GM13976 (cell line): ENCODE measurements around the gene TMEM126B.
"Not testable (repeated sequence)": the region's sequence is repeated elsewhere in the genome, so short reads cannot be mapped to it uniquely, and the experiment has no call there.

Source experiments
- DNase-seq: peaks from one replicate; pipeline ENCODE4 v3.0.0; 2012; ENCODE audit warnings: low spot score
- CTCF ChIP-seq: IDR thresholded peaks from 2 replicates; pipeline ENCODE4 v1.5.1; 2012; ENCODE audit warnings: borderline replicate concordance, mild to moderate bottlenecking; ENCODE audit not compliant: insufficient read depth; ENCODE audit errors: extremely low read depth, missing control alignments, control extremely low read depth
- in situ Hi-C: fragments of 300-500 bp; cut with MboI; formaldehyde crosslinking; loops from one replicate; pipeline ENCODE4 v1.12.0; 2022; ENCODE audit warnings: low sequenced_read_pairs, mixed read lengths, inconsistent platforms; ENCODE audit not compliant: unreplicated experiment

Gene TMEM126B

GRCh38 chr11:85647604-85648299 is 19.4 kb downstream of the TMEM126B start, which contains the start of gene TMEM126A:
Gene TMEM126A (plus strand): TSS chr11:85647967. CDS start chr11:85650256, 2,289 bp downstream.
- no peak for TF ChIP-seq CTCF
- in situ Hi-C loops = no loop called here
- DNase-seq = peak; percentile 88

GRCh38 chr11:85651118-85651517 is 22.7 kb downstream of the TMEM126B start:
- in situ Hi-C loops = no loop called here
- no peak for TF ChIP-seq CTCF
- DNase-seq = no peak

GRCh38 chr11:85652786-85653447 is 24.5 kb downstream of the TMEM126B start:
- TF ChIP-seq CTCF = no peak
- DNase-seq = no peak
- in situ Hi-C loops = no loop called here

GRCh38 chr11:85654343-85654742 is 25.9 kb downstream of the TMEM126B start:
- DNase-seq, in situ Hi-C loops: not testable (repeated sequence)

- in situ Hi-C loops = no loop called here
- no peak for DNase-seq
- no peak for TF ChIP-seq CTCF
These were observed 28.4 kb downstream of the TMEM126B start for GRCh38 chr11:85656777-85657176.

GRCh38 chr11:85658180-85658579 is 29.8 kb downstream of the TMEM126B start:
- TF ChIP-seq CTCF = no peak
- in situ Hi-C loops = no loop called here
- DNase-seq = no peak

- no peak for DNase-seq
- no peak for TF ChIP-seq CTCF
- in situ Hi-C loops = no loop called here
These were observed 33.7 kb downstream of the TMEM126B start for GRCh38 chr11:85661972-85662664.
